Measurements from ENCODE around the gene SURF4.

The SURF4 gene

DNA sequence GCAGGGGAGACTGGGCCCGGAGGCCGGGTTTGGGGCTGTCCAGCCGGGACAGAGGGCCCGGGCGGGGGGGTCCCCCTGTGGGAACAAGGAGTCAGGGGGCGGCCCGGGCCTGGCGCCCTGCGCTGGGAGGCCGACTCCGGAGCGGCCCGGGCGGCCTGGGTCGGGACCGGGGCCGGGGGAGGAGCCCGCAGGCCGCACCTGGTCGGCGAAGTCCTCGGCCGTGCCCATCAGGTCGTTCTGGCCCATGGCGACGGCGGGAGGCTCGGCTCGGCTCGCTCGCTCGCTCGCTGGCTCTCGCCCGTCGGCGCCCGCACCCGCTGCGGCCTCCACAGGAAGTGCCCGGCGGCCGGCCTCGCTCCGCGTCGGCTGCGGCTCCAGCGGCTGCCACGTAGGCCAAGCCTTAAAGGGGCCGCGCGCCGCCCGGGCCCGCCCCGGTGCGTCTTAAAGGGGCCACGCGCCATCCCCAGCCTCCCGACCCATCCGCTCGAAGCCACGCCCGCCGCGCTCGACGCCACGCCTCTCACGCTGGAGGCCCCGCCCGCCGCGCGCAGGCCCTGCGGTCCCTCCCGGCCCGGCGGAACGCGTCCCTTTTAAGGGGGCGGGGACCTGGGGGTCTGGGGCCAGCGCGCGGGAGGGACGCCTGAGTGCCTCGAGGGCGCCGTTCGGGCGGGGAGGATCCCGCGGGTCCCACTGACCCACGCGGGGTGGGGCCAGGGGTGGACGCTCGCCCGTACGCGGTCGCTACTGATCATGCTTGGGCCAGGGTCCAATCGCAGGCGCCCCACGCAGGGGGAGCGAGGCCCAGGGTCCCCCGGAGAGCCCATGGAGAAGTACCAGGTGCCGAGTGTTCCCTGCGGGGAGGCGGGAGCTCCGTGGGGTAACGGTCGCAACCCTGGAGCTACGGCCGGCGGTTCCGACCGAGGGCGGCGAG, at the start of gene SURF4, which contains the start of gene STKLD1:
SURF4 (minus strand) TSS at position 337 of the 931 bp plus-strand sequence; CDS start at position 246, 91 bp downstream.
STKLD1 (plus strand) TSS at position 643 of the 931 bp plus-strand sequence; CDS start at position 751, 108 bp downstream.
- CTCF ChIA-PET = interaction anchor here (1.0 kb wide), 1 partner anchor 28 kb away, joined by 3 read pairs; no protein-coding TSS in a partner anchor
- H3K4me1 Mint-ChIP-seq = peaks cover 42% of the 10 kb centered on the region
- H3K27ac Mint-ChIP-seq = peak within 1 kb of the TSS; percentile 98
- peaks cover 15% of the 10 kb centered on the region for H3K27me3 Mint-ChIP-seq
- H3K36me3 Mint-ChIP-seq = peaks cover 17% of the 10 kb centered on the region
- H3K4me3 Mint-ChIP-seq = peak within 1 kb of the TSS; percentile 92
- no peaks in the 10 kb centered on the region for H3K9me3 Mint-ChIP-seq
- peak; percentile 96 for DNase-seq

DNA sequence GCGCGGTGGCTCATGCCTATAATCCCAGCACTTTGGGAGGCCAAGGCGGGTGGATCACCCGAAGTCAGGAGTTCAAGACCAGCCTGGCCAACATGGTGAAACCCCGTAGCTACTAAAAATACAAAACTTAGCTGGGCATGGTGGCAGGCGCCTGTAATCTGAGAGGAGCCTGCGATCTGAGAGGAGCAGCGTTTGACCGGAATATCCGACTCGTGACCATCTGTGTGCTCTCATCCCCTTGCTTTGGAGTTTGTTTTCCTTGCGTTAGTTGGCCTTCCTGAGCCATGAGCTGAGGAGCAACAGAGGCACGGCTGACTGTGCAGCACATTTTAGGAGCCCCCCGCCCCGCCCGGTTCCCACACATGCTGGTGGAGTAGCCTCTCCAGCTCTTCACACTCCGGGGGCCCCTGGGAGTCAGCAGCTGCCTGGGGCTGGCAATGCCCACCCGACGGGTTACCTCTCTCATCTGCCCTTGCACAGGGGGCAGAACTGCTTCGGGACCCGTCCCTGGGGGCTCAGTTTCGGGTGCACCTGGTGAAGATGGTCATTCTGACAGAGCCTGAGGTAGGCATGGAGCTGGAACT, 49.3 kb upstream of the SURF4 start:
- H3K9me3 Mint-ChIP-seq = no peaks in the 10 kb centered on the region
- CTCF ChIA-PET = no interaction called here
- H3K4me3 Mint-ChIP-seq = no peak overlapping the region
- H3K27me3 Mint-ChIP-seq = peaks cover 54% of the 10 kb centered on the region
- no peak overlapping the region for H3K27ac Mint-ChIP-seq
- H3K36me3 Mint-ChIP-seq = no peaks in the 10 kb centered on the region
- DNase-seq = no peak
- peaks cover 11% of the 10 kb centered on the region for H3K4me1 Mint-ChIP-seq

DNA sequence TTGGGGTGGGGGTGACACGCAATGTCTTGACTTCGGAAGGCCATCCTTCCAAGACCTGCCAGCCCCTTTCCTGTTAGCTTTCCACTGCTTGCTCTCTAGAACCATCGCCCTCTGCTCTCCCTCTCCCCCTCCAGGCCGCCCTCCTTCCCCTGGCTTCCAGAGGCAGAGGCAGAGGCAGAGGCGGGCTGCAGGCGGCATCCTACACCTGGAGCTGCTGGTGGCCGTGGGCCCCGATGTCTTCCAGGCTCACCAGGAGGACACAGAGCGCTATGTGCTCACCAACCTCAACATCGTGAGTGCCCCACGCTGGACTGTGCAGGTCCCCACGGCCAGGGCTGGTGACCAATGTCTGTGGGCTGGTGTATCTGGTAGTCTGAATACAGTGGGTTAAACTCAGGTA, 48.3 kb upstream of the SURF4 start:
- Mint-ChIP-seq H3K4me3 (no peak overlapping the region), H3K9me3 (no peaks in the 10 kb centered on the region), H3K4me1 (peaks cover 13% of the 10 kb centered on the region), H3K36me3 (no peaks in the 10 kb centered on the region), H3K27me3 (peaks cover 45% of the 10 kb centered on the region), H3K27ac (no peak overlapping the region)
- CTCF ChIA-PET = no interaction called here
- DNase-seq = no peak

DNA sequence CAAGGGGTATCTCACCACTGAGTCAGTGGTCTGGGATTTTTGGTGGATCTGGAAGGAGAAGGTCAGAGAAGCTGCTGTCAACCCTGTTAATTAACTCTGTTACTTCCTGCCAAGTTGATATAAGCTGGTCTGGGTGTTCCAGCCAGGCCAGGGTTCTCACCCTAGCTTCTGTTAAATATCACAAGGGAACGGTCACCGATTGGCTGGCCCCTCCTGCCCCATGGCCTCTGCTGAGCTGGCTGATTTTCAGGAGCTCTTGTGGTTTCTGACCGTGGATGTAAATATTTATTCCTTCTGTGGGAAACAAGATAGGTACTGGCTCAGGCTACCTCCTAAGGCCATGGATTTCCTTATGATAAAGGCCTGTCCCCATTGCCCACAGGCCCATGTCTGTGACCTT, 47.4 kb upstream of the SURF4 start:
- H3K4me3 Mint-ChIP-seq = no peak overlapping the region
- H3K9me3 Mint-ChIP-seq = no peaks in the 10 kb centered on the region
- H3K27ac Mint-ChIP-seq = no peak overlapping the region
- peaks cover 37% of the 10 kb centered on the region for H3K27me3 Mint-ChIP-seq
- peaks cover 22% of the 10 kb centered on the region for H3K4me1 Mint-ChIP-seq
- H3K36me3 Mint-ChIP-seq = no peaks in the 10 kb centered on the region
- CTCF ChIA-PET = no interaction called here
- no peak for DNase-seq

DNA sequence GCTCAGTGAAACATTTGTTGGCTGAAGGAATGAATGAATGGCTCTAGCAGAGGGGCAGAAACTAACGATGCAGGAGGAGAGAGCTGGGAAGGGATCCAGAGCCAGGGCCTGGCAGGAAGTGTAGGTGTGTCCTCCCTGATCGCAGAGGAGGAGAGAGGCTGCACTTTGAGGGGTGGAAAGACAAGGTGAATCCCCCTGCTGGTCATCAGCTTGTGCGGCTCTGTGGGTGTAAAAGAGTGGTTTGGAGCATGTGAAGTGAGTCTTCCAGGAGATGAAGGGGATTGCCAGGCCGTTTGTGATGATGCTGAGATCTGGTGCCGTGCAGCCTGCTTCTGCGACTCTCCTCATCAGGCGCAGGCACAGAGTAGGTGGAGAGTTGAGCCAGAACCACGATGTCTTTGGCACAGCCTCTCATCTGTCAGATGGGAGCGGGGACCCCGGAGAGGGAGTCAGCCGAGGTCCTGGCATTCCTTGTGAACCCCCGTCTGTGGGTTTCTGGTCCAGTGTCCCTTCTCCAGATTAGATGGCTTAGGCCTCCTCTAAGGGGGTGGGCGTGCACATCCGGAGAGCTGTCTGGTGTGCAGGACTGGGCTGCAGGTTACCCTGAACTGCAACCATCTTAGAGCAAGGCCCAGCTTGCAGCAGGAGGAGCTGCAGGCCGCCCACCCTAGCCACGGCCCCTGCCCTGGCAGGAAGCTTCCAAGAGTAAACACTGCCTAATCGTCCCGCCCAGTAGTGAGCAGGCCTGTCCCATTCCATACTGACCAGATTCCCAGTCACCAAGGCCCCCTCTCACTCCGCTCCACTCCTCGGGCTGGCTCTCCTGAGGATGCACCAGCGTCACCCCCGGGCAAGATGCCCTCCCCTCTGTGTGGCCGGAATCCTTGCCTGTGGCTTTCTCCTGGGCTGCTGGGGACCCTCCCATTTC, 46.0 kb upstream of the SURF4 start, which contains the start of gene ADAMTS13:
ADAMTS13 (plus strand) TSS at position 753 of the 928 bp plus-strand sequence; CDS start at position 830, 77 bp downstream.
- no peaks in the 10 kb centered on the region for H3K9me3 Mint-ChIP-seq
- CTCF ChIA-PET = no interaction called here
- H3K36me3 Mint-ChIP-seq = peaks cover 2% of the 10 kb centered on the region
- DNase-seq = no peak
- H3K4me1 Mint-ChIP-seq = peaks cover 30% of the 10 kb centered on the region
- no peak within 1 kb of the TSS for H3K4me3 Mint-ChIP-seq
- H3K27me3 Mint-ChIP-seq = peaks cover 24% of the 10 kb centered on the region
- H3K27ac Mint-ChIP-seq = no peak within 1 kb of the TSS

DNA sequence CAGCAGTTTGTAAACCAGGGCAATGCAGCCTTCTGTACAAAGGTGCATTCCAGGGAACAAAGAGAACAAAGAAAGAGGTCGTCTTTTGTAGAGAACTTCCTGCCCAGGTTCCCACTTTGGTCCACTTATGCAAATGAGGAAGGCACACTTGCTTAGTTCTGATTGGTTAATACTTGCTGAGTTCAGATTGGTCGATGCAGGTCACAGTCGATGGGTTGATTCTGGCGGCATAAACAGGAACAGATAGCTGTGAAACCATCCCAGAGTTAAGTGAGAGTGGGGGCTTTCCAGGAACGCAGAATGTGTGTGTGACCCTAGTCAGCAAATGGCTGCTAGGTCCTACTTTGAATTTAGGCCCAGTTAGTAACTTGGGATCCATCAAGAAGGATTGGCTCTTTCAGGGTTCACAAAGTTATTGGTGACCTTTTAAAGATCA, 44.5 kb upstream of the SURF4 start:
- CTCF ChIA-PET = no interaction called here
- Mint-ChIP-seq H3K9me3 (no peaks in the 10 kb centered on the region), H3K27me3 (peaks cover 9% of the 10 kb centered on the region), H3K4me3 (peak overlapping the region; percentile 2), H3K36me3 (peaks cover 4% of the 10 kb centered on the region), H3K4me1 (peaks cover 45% of the 10 kb centered on the region), H3K27ac (no peak overlapping the region)
- no peak for DNase-seq

DNA sequence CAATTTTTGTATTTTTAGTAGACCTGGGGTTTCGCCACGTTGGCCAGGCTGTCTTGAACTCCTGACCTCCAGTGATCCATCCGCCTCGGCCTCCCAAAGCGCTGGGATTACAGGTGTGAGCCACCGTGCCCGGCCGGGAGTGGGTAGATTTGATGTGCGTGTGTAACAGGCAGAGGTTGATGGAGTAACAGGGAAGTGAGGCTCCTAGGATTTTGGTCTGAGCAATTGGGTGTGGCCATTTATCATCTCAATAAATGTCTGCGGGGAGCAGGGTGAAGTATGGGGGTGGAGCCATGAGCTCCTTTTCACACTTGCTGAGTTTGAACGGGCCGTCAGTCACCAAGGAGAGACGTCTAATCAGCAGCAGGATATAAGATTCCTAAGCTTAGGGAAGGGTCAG, 43.1 kb upstream of the SURF4 start:
- Mint-ChIP-seq H3K4me1 (peaks cover 58% of the 10 kb centered on the region), H3K9me3 (no peaks in the 10 kb centered on the region), H3K27me3 (no peaks in the 10 kb centered on the region), H3K27ac (no peak overlapping the region), H3K4me3 (peak overlapping the region; percentile 81), H3K36me3 (peaks cover 14% of the 10 kb centered on the region)
- no peak for DNase-seq
- CTCF ChIA-PET = interaction anchor here (1.0 kb wide), 1 partner anchor 10 kb away, joined by 3 read pairs; no protein-coding TSS in a partner anchor

DNA sequence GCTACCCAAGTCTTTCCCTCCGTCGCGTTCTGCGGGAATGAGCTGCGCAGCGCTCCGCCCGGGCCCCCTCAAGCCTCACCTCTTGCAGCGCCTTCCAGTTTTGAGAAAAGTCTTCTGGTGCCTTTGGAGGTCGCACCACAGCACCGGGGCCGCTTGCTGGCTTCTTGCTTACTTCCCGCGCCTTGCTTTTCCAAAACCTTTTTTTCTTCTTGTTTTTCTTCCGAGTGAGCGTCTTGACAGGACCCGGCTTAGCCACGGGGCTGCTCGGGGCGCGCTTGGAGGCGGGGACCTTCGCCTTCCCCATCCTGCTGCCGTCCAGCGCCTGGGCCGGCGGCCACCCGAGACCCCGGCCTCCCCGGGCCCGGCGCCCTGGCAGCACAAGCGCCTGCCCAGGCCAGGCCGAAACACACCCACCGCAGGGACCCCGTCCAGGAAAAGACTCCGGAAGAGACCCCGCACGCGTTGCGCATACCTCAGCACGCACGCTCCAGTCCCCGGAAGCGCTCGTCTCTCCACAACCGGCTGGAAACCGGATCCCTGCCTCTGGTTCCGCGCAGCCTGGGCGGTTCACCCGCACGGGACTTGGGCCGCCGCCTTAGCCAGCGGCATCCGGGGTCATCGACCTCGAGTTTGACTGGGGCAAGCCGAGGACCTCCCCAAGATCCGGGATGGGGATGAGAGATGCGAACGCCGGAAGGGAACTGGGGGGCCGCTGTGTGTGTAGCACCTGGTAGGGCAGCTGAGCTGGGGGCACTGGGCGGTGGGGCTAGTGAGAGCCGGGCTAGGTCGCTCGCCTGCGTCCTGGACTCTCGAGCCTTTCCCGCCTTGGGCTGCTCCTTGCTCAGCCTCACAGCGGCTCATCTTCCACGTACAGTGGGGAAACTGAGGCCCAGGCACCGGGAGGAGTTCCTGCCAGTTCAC, 41.9 kb upstream of the SURF4 start, which contains the start of gene REXO4:
REXO4 (minus strand) TSS at position 470 of the 921 bp plus-strand sequence; CDS start at position 304, 166 bp downstream.
- H3K9me3 Mint-ChIP-seq = no peaks in the 10 kb centered on the region
- H3K36me3 Mint-ChIP-seq = peaks cover 17% of the 10 kb centered on the region
- H3K27ac Mint-ChIP-seq = peak within 1 kb of the TSS; percentile 95
- DNase-seq = peak; percentile 90
- CTCF ChIA-PET = interaction anchor here (1.2 kb wide), 1 partner anchor 69 kb away, joined by 3 read pairs; no protein-coding TSS in a partner anchor
- H3K27me3 Mint-ChIP-seq = no peaks in the 10 kb centered on the region
- peaks cover 58% of the 10 kb centered on the region for H3K4me1 Mint-ChIP-seq
- peak within 1 kb of the TSS; percentile 81 for H3K4me3 Mint-ChIP-seq

DNA sequence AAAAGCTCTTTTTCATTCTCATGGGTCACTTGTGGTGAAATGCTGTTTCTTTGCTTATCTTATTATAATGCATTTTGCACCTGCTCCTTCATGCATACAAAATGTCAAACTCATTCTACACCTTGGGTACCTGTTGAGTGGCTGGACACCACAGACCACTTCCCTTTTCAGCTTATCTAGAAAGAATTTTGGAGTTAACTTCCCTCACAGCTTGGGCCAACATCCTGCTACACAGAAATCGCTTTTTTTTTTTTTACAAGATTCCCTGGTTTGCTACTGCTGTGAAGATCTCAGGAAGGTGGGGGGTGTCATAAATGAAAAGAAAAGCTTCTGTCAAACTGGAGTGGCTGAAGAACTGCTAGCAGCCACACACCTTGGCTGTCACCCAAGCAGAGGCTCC, 39.3 kb upstream of the SURF4 start:
- no peaks in the 10 kb centered on the region for H3K9me3 Mint-ChIP-seq
- no peaks in the 10 kb centered on the region for H3K27me3 Mint-ChIP-seq
- CTCF ChIA-PET = interaction anchor here (0.9 kb wide), 2 partner anchors 10 to 17 kb away, joined by 3 to 4 read pairs; no protein-coding TSS in a partner anchor
- no peak for DNase-seq
- H3K27ac Mint-ChIP-seq = no peak overlapping the region
- H3K4me3 Mint-ChIP-seq = no peak overlapping the region
- H3K4me1 Mint-ChIP-seq = peaks cover 50% of the 10 kb centered on the region
- peaks cover 34% of the 10 kb centered on the region for H3K36me3 Mint-ChIP-seq

DNA sequence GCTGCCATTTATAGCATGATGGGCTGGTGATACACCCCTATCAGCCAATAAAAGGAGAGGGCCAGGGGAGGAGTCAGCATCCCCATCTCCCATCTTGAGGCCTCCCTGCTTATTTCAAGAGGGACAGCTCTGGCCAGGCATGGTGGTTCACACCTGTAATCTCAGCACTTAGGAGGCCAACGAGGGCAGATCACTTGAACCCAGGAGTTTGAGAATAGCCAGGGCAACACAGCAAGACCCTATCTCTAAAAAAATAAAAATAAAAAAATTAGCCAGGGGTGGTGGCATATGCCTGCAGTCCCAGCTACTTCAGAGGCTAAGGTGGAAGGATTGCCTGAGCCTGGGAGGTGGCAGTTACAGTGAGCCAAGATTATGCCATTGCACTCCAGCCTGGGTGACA, 32.2 kb upstream of the SURF4 start:
- H3K36me3 Mint-ChIP-seq = peaks cover 52% of the 10 kb centered on the region
- H3K27ac Mint-ChIP-seq = no peak overlapping the region
- no peaks in the 10 kb centered on the region for H3K27me3 Mint-ChIP-seq
- no peak overlapping the region for H3K4me3 Mint-ChIP-seq
- peaks cover 5% of the 10 kb centered on the region for H3K4me1 Mint-ChIP-seq
- CTCF ChIA-PET = no interaction called here
- H3K9me3 Mint-ChIP-seq = no peaks in the 10 kb centered on the region
- DNase-seq = no peak

DNA sequence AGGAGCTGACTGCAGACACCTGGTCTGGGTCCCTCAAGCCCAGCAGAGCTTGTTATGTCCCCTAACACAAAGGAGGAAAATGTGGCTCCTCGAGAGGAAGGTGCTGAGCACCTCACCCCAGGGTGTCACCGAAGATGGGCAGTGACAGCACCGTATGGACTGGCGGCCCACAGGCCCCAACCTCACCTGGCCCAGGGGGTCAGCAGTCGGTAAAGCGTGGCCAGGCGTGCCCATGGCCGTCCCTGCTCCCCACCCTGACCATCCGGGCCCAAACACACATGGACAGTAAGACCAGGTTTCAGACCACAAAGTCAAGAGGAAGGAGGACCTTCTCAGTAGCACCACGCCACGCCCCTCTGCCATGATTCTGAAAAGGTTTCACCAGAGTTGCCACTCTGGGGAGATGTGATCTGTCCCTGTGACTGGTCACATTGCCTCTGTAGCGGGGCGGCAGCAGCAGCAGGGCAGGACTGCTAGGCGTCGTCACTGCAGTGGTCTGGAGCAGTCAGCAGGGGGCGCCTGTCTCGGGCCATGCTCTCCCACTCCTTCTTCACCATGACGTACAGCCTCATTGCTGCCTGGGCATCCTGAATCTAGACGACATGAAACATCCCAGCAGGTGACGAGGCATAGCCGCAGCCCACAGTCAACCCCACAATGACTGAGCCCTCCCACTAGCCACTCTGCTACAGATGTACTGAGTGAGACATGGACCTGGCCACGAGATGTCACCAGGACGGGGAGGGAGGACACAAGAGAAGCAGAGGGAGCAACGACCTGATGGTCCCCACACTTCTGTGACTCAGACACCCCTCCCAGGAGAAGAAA, 30.8 kb upstream of the SURF4 start:
- H3K36me3 Mint-ChIP-seq = peaks cover 44% of the 10 kb centered on the region
- no peak overlapping the region for H3K4me3 Mint-ChIP-seq
- no peaks in the 10 kb centered on the region for H3K27me3 Mint-ChIP-seq
- peak; percentile 84 for DNase-seq
- peak overlapping the region; percentile 8 for H3K27ac Mint-ChIP-seq
- H3K4me1 Mint-ChIP-seq = peaks cover 5% of the 10 kb centered on the region
- no peaks in the 10 kb centered on the region for H3K9me3 Mint-ChIP-seq
- CTCF ChIA-PET = interaction anchor here (1.0 to 3.4 kb wide), 3 partner anchors 11 to 80 kb away, joined by 3 to 13 read pairs (median 12); no protein-coding TSS in a partner anchor
